GM18907 (cell line): ENCODE results near the gene ERCC2.

Source experiments
- ATAC-seq: cut with Tn5 transposase; IDR thresholded peaks from one replicate; pipeline ENCODE4 v1.9.1; 2021; ENCODE audit warnings: mild to moderate bottlenecking, moderate library complexity; ENCODE audit not compliant: unreplicated experiment

The ERCC2 gene

DNA sequence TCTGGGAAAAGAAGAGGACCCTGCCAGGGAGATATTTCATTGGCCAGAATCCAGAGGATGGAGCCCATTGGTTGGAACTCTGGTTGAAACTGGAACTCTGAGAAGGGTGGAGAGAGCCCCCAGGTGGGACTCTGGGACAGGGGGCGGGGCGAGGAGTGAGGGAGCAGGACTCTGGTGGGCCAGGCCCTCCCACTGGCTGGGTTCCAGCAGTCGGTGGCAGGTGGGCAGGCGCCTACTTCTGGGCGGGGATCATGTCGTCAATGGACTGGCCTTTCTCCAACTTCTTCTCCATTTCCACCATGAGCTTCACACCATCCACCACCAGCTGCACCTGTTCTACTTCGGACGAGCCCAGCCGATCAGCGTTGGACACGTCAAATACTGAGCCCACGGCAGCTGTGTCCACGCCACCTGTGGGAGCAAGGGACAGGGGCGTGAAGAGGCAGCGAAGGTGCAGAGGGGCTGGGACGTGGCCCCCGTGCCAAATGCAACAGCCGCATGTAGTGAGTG lies 63.8 kb downstream of the ERCC2 start:
- no peak for ATAC-seq

DNA sequence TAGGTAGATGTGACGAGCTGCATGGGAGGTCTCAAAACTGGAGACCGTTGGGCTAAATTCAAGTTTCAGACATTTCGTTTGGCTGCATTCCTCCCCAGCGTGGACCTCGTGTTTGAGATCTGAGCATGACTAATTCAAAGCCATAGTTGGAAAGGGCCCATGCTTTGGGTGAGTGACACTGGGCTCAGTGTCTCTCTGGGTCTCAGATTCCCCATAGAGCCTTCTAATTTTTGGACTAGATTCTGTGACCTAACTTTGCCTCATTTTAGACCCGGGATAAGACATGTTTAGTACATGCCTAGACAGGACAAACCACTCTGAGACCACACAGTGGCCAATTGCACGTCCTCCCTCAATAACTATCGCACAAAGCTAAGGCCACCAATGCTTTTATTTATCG lies 64.3 kb downstream of the ERCC2 start:
- ATAC-seq: no peak

DNA sequence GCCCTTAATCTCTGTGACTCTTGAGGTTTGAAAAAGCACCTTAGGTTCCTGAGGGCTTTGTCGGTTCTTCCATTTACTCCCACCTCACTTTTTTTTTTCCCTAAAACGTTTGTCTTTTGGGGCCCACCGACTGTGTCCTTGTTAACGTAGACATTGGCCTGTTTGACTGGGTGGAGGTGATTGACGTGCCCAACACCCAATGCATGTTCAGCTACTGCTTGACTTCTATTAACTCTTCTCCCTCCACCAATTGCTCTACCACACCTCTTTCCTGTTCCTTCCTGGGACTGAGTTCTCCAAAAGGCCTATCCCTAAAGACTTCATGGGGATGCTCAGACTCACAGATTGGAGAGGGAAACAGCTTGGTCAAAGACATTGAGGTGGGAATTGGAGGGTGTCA lies 65.0 kb downstream of the ERCC2 start:
- ATAC-seq: no peak

DNA sequence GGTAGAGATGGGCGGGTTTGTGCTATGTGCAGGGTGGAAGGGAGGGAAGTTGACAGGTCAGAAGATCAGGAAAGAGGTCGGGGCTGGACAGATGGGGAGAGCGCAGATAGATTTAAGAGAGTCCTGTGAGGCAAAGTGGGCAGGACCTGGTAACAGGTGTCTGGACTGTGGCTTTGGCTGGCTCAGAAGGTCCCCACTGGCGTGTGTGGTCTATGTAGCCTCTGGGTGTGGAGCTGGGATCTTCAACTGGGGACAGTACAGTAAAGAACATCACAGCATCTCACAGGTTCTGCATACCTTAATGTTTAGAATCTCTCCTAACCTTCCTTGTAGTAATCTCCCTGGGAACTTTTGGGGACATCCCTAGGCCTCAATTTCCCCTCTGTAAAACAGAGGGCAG lies 65.4 kb downstream of the ERCC2 start:
- no peak for ATAC-seq

DNA sequence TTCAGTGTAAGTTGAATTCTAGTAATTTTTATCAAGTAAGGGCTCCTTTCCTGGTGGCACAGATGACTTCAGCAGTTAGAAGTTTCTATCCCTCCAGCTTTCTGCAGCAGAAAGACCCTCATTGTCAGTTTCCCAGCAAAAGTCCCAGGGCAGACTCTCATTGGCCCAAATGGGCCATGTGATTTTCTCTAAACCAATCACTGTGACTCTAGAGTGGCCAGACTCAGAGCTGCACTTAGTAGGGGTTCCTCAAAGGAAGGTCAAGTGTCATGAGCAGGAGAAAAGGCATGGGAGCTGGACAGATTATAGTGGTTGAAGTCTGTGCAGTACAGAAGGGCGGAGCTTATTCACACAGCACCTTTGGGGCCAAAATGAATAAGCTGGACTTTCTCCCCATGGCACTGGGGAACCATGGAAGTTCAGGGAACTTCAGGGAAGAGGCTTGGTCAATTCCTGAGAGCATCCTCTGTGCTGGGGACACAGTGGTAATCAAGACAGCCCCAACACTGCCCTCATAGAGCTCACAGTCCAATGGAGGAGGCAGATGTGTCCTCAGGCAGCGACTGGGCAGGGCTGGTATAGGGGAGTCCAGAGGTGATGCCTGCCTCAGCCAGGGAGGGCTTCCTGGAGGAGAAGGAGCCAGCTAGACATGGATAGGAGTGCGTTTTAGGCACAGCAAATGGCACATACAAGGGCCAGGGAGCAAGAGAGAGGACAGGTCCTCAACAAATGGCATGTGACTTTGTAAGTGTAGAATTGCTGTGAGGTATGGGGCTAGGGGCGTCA lies 66.0 kb downstream of the ERCC2 start:
- ATAC-seq: no peak

DNA sequence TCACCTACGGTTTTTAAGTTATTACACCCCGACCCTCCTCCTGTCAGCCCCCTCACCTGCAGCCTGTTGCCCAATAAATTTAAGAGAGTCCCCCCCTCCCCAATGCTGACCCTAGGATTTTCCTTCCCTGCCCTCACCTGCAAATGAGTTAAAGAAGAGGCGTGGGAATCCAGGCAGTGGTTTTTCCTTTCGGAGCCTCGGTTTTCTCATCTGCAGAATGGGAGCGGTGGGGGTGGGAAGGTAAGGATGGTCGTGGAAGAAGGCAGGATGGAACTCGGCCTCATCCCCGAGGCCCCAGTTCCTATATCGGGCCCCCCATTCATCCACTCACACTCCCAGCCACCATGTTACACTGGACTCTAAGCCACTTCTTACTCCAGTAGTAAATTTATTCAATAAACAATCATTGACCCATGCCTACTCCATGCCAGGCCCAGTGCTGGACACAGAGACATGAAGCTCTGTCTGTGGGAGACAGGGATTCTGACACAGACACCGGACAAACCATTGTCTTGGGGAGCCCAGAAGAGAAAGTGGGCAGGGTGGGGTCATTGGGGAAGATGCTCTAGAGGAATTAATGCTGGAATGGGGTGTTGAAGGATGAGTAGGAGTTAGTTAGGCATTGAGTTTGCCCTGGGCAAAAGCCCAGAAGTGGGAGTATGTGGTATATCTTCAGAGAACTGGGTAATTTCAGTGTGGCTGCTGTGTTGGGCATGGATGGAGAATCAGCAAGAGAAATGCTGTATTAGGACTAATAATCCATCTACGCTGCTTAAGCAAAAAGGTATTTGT lies 66.9 kb downstream of the ERCC2 start:
- ATAC-seq: no peak

DNA sequence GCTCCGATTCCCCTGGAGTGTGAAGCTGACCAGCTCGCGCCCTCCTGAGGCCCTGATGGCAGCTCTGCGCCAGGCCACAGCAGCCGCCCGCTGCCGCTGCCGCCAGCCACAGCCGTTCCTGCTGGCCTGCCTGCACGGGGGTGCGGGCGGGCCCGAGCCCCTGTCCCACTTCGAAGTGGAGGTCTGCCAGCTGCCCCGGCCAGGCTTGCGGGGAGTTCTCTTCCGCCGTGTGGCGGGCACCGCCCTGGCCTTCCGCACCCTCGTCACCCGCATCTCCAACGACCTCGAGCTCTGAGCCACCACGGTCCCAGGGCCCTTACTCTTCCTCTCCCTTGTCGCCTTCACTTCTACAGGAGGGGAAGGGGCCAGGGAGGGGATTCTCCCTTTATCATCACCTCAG lies 68.0 kb downstream of the ERCC2 start:
- no peak for ATAC-seq
